ENCODE results near the gene SLC4A2. TPM values are rescaled to one million over a fixed set of nuclear protein-coding genes. Genes with fewer than 3 reads are reported as not detected.

The SLC4A2 gene
- total and polyA plus RNA-seq, 2 experiments from 2014 or later: 144 to 269 TPM

GRCh38 chr7:151082141-151083070 lies 23.0 kb downstream of the SLC4A2 start:
- Histone ChIP-seq H3K36me3 (no peaks in the 10 kb centered on the region), H3K27me3 (no peaks in the 10 kb centered on the region), H3K4me3 (peak overlapping the region; percentile 78), H3K27ac (no peak overlapping the region), H3K4me1 (ENCODE audit: low read depth) (peaks cover 23% of the 10 kb centered on the region), H3K9me3 (ENCODE audit: low read depth) (no peaks in the 10 kb centered on the region)
- TF ChIP-seq CTCF (IDR thresholded peaks at IDR 0.05; ENCODE audit: low read depth, low read length): no peak
- no peak for DNase-seq (ENCODE audit: low read depth in 1 of 2, low spot score in 1 of 2)

GRCh38 chr7:151083071-151083823 lies 23.9 kb downstream of the SLC4A2 start, which contains the start of gene TMUB1:
TMUB1 (minus strand) TSS chr7:151083493; CDS start chr7:151082563, 930 bp downstream.
- H3K27ac ChIP-seq: no peak within 1 kb of the TSS
- TF ChIP-seq CTCF (IDR thresholded peaks at IDR 0.05; ENCODE audit: low read depth, low read length): no peak
- no peaks in the 10 kb centered on the region for H3K9me3 ChIP-seq (ENCODE audit: low read depth)
- H3K27me3 ChIP-seq: no peaks in the 10 kb centered on the region
- H3K4me1 ChIP-seq (ENCODE audit: low read depth): peaks cover 31% of the 10 kb centered on the region
- DNase-seq (ENCODE audit: low read depth in 1 of 2, low spot score in 1 of 2): peak; percentile 62 to 83
- no peaks in the 10 kb centered on the region for H3K36me3 ChIP-seq
- H3K4me3 ChIP-seq: peak within 1 kb of the TSS; percentile 78

GRCh38 chr7:151083824-151084160 lies 24.4 kb downstream of the SLC4A2 start:
- no peak for TF ChIP-seq CTCF (IDR thresholded peaks at IDR 0.05; ENCODE audit: low read depth, low read length)
- H3K4me1 ChIP-seq (ENCODE audit: low read depth): peaks cover 36% of the 10 kb centered on the region
- H3K4me3 ChIP-seq: peak overlapping the region; percentile 78
- H3K27ac ChIP-seq: no peak overlapping the region
- no peaks in the 10 kb centered on the region for H3K27me3 ChIP-seq
- H3K9me3 ChIP-seq (ENCODE audit: low read depth): no peaks in the 10 kb centered on the region
- DNase-seq (ENCODE audit: low read depth in 1 of 2, low spot score in 1 of 2): no peak
- no peaks in the 10 kb centered on the region for H3K36me3 ChIP-seq

GRCh38 chr7:151085329-151085690 lies 25.9 kb downstream of the SLC4A2 start:
- no peaks in the 10 kb centered on the region for H3K27me3 ChIP-seq
- H3K9me3 ChIP-seq (ENCODE audit: low read depth): no peaks in the 10 kb centered on the region
- peak in 1 of 2 donors; percentile 21 for DNase-seq (ENCODE audit: low read depth in 1 of 2, low spot score in 1 of 2)
- peak overlapping the region; percentile 49 for H3K4me3 ChIP-seq
- H3K4me1 ChIP-seq (ENCODE audit: low read depth): peaks cover 37% of the 10 kb centered on the region
- H3K36me3 ChIP-seq: no peaks in the 10 kb centered on the region
- no peak for TF ChIP-seq CTCF (IDR thresholded peaks at IDR 0.05; ENCODE audit: low read depth, low read length)
- peak overlapping the region; percentile 80 for H3K27ac ChIP-seq

GRCh38 chr7:151085691-151086620 lies 26.6 kb downstream of the SLC4A2 start, which contains the start of gene AGAP3:
AGAP3 (plus strand) TSS chr7:151086475; CDS start chr7:151086742, 267 bp downstream.
- peaks cover 36% of the 10 kb centered on the region for H3K4me1 ChIP-seq (ENCODE audit: low read depth)
- no peaks in the 10 kb centered on the region for H3K36me3 ChIP-seq
- H3K27me3 ChIP-seq: no peaks in the 10 kb centered on the region
- no peak for TF ChIP-seq CTCF (IDR thresholded peaks at IDR 0.05; ENCODE audit: low read depth, low read length)
- peak within 1 kb of the TSS; percentile 57 for H3K4me3 ChIP-seq
- peak; percentile 80 to 94 for DNase-seq (ENCODE audit: low read depth in 1 of 2, low spot score in 1 of 2)
- peak within 1 kb of the TSS; percentile 80 for H3K27ac ChIP-seq
- no peaks in the 10 kb centered on the region for H3K9me3 ChIP-seq (ENCODE audit: low read depth)
